C4-2B (cell line): ENCODE data around the gene ATP5F1D.

Experiments used
- CTCF ChIP-seq: fragments of 450-650 bp; conservative IDR thresholded peaks from 2 replicates; pipeline ENCODE4 v1.5.1; 2017; ENCODE audit warnings: mild to moderate bottlenecking
- ZFX ChIP-seq: fragments of 450-650 bp; IDR thresholded peaks from 2 replicates; pipeline ENCODE4 v1.6.1; 2017

DNA sequence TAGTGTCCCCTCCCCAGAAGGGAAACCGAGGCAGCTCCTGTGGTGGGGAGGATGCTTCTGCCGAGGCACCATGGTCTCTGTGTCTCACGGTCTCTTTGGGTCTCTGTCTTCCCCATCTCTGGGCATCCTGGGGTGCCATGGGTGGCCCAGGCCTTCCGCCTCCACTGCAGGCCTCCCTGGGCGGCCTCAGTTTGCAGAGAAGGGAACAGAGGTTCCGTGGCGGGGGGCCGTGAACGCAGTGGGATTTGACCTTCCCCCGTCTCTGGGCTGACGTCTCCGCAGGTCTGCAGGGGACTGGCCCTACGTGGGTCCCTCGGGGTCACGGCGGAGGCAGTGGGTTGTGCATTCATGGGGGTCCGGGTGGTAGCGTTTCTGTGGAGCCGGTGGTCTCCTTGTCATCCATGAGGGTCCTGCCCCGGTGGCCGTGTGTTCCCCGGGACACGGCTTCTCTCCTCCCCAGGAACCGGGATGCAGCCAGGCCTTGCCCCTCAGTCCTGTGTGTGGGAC lies 48.7 kb downstream of the ATP5F1D start:
- no peak for TF ChIP-seq CTCF
- TF ChIP-seq ZFX, result no peak
